Lower leg skin (tissue), 3 donors: ENCODE data around the gene CCR6.

Experiments used
- CTCF ChIP-seq, 3 donors: fragments of 450-650 bp; IDR thresholded peaks; one replicate each; pipeline ENCODE4 v1.5.1; 2016; ENCODE audit warnings: antibody characterized with exemption in 3 of 3, mild to moderate bottlenecking in 3 of 3, moderate library complexity in 2 of 3
- POLR2A ChIP-seq, 2 donors: fragments of 450-650 bp; IDR thresholded peaks; one replicate each; pipeline ENCODE4 v1.6.1; 2016 to 2017; ENCODE audit warnings: antibody characterized with exemption in 2 of 2, mild to moderate bottlenecking in 1 of 2, moderate library complexity in 1 of 2

GRCh38 chr6:167134448-167135328 lies 11.8 kb downstream of the CCR6 start:
- TF ChIP-seq CTCF (IDR thresholded peaks at IDR 0.05) (no peak), POLR2A (IDR thresholded peaks at IDR 0.05) (no peak)
